Measurements from ENCODE around the gene BIN1.

GRCh38 chr2:127047716-127048617, 59.0 kb downstream of the BIN1 start:
- no peak for TF ChIP-seq CTCF (IDR thresholded peaks at IDR 0.05; ENCODE audit: borderline replicate concordance, extremely low read depth, low read length, poor library complexity, severe bottlenecking)
- no peak for TF ChIP-seq EZH2 (IDR thresholded peaks at IDR 0.05; ENCODE audit: borderline replicate concordance, low read depth, low read length, severe bottlenecking)

All from DND-41 (cell line).